ENCODE measurements around the gene C3orf20.

Gene C3orf20

DNA sequence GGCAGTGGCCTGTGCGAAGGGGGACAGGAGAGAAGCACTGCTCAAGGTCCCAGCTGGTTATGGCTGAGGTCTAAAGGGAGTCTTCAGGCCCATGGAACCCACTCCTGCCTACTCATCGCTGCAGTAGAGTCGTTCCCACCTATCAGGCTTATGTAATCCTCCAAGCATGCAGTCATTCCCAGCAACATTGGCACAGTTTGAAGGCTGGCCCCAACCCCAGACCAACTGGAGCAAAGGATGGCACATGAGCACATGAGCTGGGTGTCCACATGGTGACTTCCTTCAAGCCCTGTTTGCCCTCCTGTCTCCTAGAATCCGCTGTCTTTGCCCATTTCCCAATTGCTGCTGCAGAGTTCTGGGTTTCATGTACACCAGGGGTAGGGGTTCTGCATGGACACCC, 83.4 kb downstream of the C3orf20 start:
- Histone ChIP-seq H3K9ac (ENCODE audit: insufficient read length, low read depth) (no peak overlapping the region), H3K9me3 (ENCODE audit: insufficient read depth, low read length) (no peaks in the 10 kb centered on the region), H3K4me1 (ENCODE audit: insufficient read depth, insufficient read length) (no peaks in the 10 kb centered on the region), H3K4me3 (ENCODE audit: insufficient read length, low read depth) (no peak overlapping the region), H3K27me3 (ENCODE audit: insufficient read depth, insufficient read length) (no peaks in the 10 kb centered on the region), H3K36me3 (ENCODE audit: insufficient read depth, insufficient read length, low read length) (no peaks in the 10 kb centered on the region)
- no peak for DNase-seq (ENCODE audit: low read depth, low spot score)
- TF ChIP-seq YY1 (IDR thresholded peaks at IDR 0.05; ENCODE audit: insufficient read depth, insufficient read length) (no peak), SUZ12 (IDR thresholded peaks at IDR 0.05; ENCODE audit: extremely low read depth, insufficient read depth, insufficient read length) (no peak), ZNF274 (IDR thresholded peaks at IDR 0.05; ENCODE audit: low read depth, low read length) (no peak)

DNA sequence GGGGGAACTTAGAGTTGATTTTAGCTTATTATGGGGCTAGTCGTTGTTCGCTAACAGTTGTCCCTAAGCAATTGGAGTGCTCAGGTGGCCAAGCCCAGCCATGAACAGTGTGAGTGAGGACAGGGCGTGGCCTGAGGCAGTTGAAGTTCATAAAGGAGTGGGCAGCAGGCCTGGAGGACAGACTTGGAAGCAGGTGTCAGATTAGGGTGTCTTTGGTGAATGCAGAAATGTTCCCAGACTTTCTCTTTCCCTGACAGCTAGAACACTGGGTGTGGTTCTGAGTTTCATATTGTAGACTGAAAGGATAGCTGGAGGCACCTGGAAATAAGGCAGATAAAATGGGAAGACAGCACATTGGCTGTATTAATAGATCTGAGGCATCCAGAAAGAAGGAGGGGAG, 84.0 kb downstream of the C3orf20 start:
- Histone ChIP-seq H3K9me3 (ENCODE audit: insufficient read depth, low read length) (no peaks in the 10 kb centered on the region), H3K4me1 (ENCODE audit: insufficient read depth, insufficient read length) (no peaks in the 10 kb centered on the region), H3K36me3 (ENCODE audit: insufficient read depth, insufficient read length, low read length) (no peaks in the 10 kb centered on the region), H3K4me3 (ENCODE audit: insufficient read length, low read depth) (no peak overlapping the region), H3K9ac (ENCODE audit: insufficient read length, low read depth) (no peak overlapping the region), H3K27me3 (ENCODE audit: insufficient read depth, insufficient read length) (no peaks in the 10 kb centered on the region)
- no peak for DNase-seq (ENCODE audit: low read depth, low spot score)
- no peak for TF ChIP-seq SUZ12 (IDR thresholded peaks at IDR 0.05; ENCODE audit: extremely low read depth, insufficient read depth, insufficient read length)
- no peak for TF ChIP-seq YY1 (IDR thresholded peaks at IDR 0.05; ENCODE audit: insufficient read depth, insufficient read length)
- TF ChIP-seq ZNF274 (IDR thresholded peaks at IDR 0.05; ENCODE audit: low read depth, low read length): no peak

DNA sequence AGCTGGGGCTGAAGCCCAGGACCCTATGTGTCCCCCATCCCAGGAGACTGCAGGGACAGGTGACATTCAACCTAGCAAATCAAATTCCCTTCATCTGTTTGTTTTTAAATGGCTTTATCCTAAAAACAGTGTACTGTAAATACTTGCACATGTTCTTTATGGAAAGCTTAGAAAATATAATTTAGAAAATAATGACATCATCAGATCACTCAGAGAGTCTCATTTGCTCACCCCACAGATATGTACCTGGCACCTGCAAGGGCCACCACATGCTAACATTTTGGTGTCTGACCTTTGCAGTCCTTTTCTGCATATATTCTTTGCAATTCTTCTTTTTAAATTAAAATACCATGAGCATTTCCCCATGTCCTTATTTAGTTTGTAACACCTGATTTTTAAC, 85.2 kb downstream of the C3orf20 start:
- TF ChIP-seq SUZ12 (IDR thresholded peaks at IDR 0.05; ENCODE audit: extremely low read depth, insufficient read depth, insufficient read length) (no peak), YY1 (IDR thresholded peaks at IDR 0.05; ENCODE audit: insufficient read depth, insufficient read length) (no peak), ZNF274 (IDR thresholded peaks at IDR 0.05; ENCODE audit: low read depth, low read length) (no peak)

DNA sequence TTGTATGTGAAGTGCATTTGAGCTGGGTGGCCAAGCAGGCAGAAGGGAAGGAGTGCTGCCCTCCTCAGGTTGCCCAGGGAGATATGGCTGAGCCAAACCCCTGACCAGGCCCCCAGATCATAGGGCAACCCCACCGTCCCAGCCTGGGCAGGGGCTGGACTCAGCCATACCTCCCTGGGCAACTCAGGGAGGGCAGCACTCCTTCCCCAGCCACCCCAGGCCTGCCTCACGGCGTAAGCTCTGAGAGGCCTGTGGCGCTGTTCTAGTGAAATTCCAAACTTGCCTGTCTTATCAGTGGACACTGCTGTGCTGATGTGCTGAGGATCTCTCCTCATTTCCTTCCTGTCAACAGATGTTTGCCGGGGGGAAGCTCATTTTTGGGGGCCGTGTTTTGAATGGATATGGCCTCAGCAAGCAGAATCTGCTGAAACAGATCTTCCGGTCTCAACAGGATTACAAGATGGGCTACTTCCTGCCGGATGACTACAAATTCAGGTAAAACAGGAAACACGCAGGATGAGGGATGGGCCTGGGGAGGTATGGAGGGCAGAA, 86.3 kb downstream of the C3orf20 start:
- Histone ChIP-seq H3K4me3 (ENCODE audit: insufficient read length, low read depth) (no peak overlapping the region), H3K9me3 (ENCODE audit: insufficient read depth, low read length) (no peaks in the 10 kb centered on the region), H3K4me1 (ENCODE audit: insufficient read depth, insufficient read length) (no peaks in the 10 kb centered on the region), H3K27me3 (ENCODE audit: insufficient read depth, insufficient read length) (no peaks in the 10 kb centered on the region), H3K9ac (ENCODE audit: insufficient read length, low read depth) (peak overlapping the region; percentile 5), H3K36me3 (ENCODE audit: insufficient read depth, insufficient read length, low read length) (no peaks in the 10 kb centered on the region)
- TF ChIP-seq SUZ12 (IDR thresholded peaks at IDR 0.05; ENCODE audit: extremely low read depth, insufficient read depth, insufficient read length): no peak
- TF ChIP-seq YY1 (IDR thresholded peaks at IDR 0.05; ENCODE audit: insufficient read depth, insufficient read length): no peak
- TF ChIP-seq ZNF274 (IDR thresholded peaks at IDR 0.05; ENCODE audit: low read depth, low read length): no peak
- DNase-seq (ENCODE audit: low read depth, low spot score): no peak

More for the DNA sequence above, 85.2 kb downstream of the C3orf20 start:
- H3K27me3 ChIP-seq (ENCODE audit: insufficient read depth, insufficient read length): no peaks in the 10 kb centered on the region
- H3K9ac ChIP-seq (ENCODE audit: insufficient read length, low read depth): no peak overlapping the region
- H3K4me3 ChIP-seq (ENCODE audit: insufficient read length, low read depth): no peak overlapping the region
- no peaks in the 10 kb centered on the region for H3K9me3 ChIP-seq (ENCODE audit: insufficient read depth, low read length)
- H3K36me3 ChIP-seq (ENCODE audit: insufficient read depth, insufficient read length, low read length): no peaks in the 10 kb centered on the region
- no peaks in the 10 kb centered on the region for H3K4me1 ChIP-seq (ENCODE audit: insufficient read depth, insufficient read length)
- no peak for DNase-seq (ENCODE audit: low read depth, low spot score)

DNA sequence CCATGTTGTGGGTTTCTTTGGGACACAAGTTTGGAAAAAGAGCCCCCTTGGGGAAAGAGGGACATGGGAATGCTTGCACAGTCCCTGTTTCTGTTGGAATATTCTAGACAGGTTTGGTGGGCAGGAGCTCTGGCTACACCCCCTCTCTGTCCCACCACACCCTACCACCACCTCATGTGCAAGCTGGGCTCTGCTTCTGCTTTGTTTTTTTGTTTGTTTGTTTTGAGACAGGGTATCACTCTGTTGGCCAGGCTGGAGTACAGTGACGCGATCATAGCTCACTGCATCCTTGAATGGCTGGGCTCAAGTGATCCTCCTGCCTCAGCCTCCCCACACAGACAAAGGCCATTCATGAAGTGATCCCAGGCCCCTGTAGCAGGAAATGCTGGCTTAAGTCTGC, 86.9 kb downstream of the C3orf20 start:
- no peaks in the 10 kb centered on the region for H3K36me3 ChIP-seq (ENCODE audit: insufficient read depth, insufficient read length, low read length)
- H3K27me3 ChIP-seq (ENCODE audit: insufficient read depth, insufficient read length): no peaks in the 10 kb centered on the region
- H3K9me3 ChIP-seq (ENCODE audit: insufficient read depth, low read length): no peaks in the 10 kb centered on the region
- TF ChIP-seq ZNF274 (IDR thresholded peaks at IDR 0.05; ENCODE audit: low read depth, low read length): no peak
- TF ChIP-seq YY1 (IDR thresholded peaks at IDR 0.05; ENCODE audit: insufficient read depth, insufficient read length): no peak
- TF ChIP-seq SUZ12 (IDR thresholded peaks at IDR 0.05; ENCODE audit: extremely low read depth, insufficient read depth, insufficient read length): no peak
- H3K9ac ChIP-seq (ENCODE audit: insufficient read length, low read depth): no peak overlapping the region
- no peak for DNase-seq (ENCODE audit: low read depth, low spot score)
- no peak overlapping the region for H3K4me3 ChIP-seq (ENCODE audit: insufficient read length, low read depth)
- H3K4me1 ChIP-seq (ENCODE audit: insufficient read depth, insufficient read length): no peaks in the 10 kb centered on the region

DNA sequence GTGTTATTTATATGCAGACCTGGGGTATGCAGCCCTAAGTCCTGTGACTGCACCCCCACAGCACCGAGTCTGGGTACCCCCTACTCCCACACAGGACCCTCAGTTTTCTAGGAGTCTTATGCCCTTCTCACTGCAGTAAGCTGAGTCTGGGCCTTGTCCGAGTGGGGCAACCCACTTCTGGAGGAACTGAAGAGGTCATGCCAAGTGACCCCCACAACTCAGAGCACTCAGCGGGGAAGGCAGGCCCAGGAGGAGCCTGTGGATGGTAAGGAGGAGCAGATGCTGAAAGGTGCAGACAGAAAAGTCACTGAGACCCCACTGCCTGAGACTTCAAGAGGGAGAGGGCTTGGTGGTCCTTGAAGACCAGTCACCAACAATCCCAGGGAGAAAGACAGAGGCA, 87.8 kb downstream of the C3orf20 start:
- Histone ChIP-seq H3K4me3 (ENCODE audit: insufficient read length, low read depth) (no peak overlapping the region), H3K27me3 (ENCODE audit: insufficient read depth, insufficient read length) (no peaks in the 10 kb centered on the region), H3K36me3 (ENCODE audit: insufficient read depth, insufficient read length, low read length) (no peaks in the 10 kb centered on the region), H3K9me3 (ENCODE audit: insufficient read depth, low read length) (no peaks in the 10 kb centered on the region), H3K4me1 (ENCODE audit: insufficient read depth, insufficient read length) (no peaks in the 10 kb centered on the region), H3K9ac (ENCODE audit: insufficient read length, low read depth) (no peak overlapping the region)
- no peak for TF ChIP-seq YY1 (IDR thresholded peaks at IDR 0.05; ENCODE audit: insufficient read depth, insufficient read length)
- TF ChIP-seq ZNF274 (IDR thresholded peaks at IDR 0.05; ENCODE audit: low read depth, low read length): no peak
- no peak for TF ChIP-seq SUZ12 (IDR thresholded peaks at IDR 0.05; ENCODE audit: extremely low read depth, insufficient read depth, insufficient read length)
- DNase-seq (ENCODE audit: low read depth, low spot score): no peak

DNA sequence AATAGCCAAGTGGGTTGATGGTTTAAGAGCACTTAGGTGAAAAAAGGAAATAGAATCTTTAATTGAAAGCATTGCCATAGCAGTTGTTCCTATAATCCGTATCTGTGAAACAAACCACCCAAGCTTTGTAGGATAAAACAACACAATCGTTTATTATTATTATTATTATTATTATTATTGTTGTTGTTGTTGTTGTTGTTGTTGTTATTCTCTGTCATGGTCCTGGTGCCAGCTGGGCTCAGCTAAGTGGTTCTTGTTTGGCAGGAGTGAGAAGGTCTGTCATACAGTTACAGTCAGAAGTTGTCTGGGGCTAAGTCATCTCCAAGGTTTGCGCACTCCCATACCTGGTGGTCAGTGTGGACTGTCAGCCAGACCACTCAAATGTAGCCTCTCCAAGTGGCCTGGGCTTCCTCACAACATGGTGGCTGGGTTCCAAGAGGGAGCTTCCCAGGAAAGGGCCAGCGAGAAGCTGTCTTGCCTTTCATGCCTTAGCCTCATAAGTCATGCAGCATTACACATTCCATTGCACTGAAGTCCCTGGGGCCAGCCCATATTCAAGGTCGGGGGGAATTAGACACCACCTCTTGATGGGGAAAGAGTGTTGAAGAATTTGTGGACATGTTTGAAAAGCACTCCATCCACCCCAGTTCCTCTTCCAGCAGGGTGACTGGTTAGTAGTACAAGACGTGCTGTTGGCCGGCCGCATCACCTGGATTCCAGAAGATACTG, 89.6 kb downstream of the C3orf20 start:
- H3K9me3 ChIP-seq (ENCODE audit: insufficient read depth, low read length): no peaks in the 10 kb centered on the region
- no peak overlapping the region for H3K4me3 ChIP-seq (ENCODE audit: insufficient read length, low read depth)
- no peak overlapping the region for H3K9ac ChIP-seq (ENCODE audit: insufficient read length, low read depth)
- no peaks in the 10 kb centered on the region for H3K4me1 ChIP-seq (ENCODE audit: insufficient read depth, insufficient read length)
- H3K27me3 ChIP-seq (ENCODE audit: insufficient read depth, insufficient read length): no peaks in the 10 kb centered on the region
- no peak for TF ChIP-seq ZNF274 (IDR thresholded peaks at IDR 0.05; ENCODE audit: low read depth, low read length)
- no peaks in the 10 kb centered on the region for H3K36me3 ChIP-seq (ENCODE audit: insufficient read depth, insufficient read length, low read length)
- DNase-seq (ENCODE audit: low read depth, low spot score): no peak
